ENCODE data around the gene DNMT3L. TPM values are rescaled to one million over a fixed set of nuclear protein-coding genes. Genes with fewer than 3 reads are reported as not detected.
"Not testable (repeated sequence)": the region's sequence is repeated elsewhere in the genome, so short reads cannot be mapped to it uniquely, and the experiment has no call there.

The DNMT3L gene
- total and polyA plus RNA-seq, 4 donors: 0.18 to 0.99 (median 0.25) TPM; not detected in 1

GRCh38 chr21:44283948-44284347, 22.3 kb upstream of the DNMT3L start:
- no peaks in the 10 kb centered on the region for H3K9me3 ChIP-seq (ENCODE audit: control insufficient read depth in 4 of 4, low read length in 3 of 4)
- DNase-seq (ENCODE audit: low spot score): no peak
- WGBS: 78% methylated on average over 11 of the region's 11 CpGs

GRCh38 chr21:44283211-44283785, 21.6 kb upstream of the DNMT3L start:
- not testable (repeated sequence) for H3K9ac ChIP-seq (ENCODE audit: low read depth in 1 of 2, low read length in 2 of 2); DNase-seq (ENCODE audit: low spot score); H3K27me3 ChIP-seq (ENCODE audit: control insufficient read depth in 4 of 4, insufficient read depth in 4 of 4, low read length in 3 of 4); H3K4me1 ChIP-seq (ENCODE audit: control insufficient read depth in 4 of 4, insufficient read depth in 4 of 4, low read length in 3 of 4); H3K9me3 ChIP-seq (ENCODE audit: control insufficient read depth in 4 of 4, low read length in 3 of 4); H3K4me3 ChIP-seq (ENCODE audit: low read depth in 1 of 3, low read length in 3 of 3); H3K36me3 ChIP-seq (ENCODE audit: control insufficient read depth in 4 of 4, insufficient read depth in 3 of 4, low read depth in 1 of 4, low read length in 3 of 4); H3K27ac ChIP-seq (ENCODE audit: low read depth in 1 of 2, low read length in 2 of 2)
- 84% methylated on average over 11 of the region's 11 CpGs for WGBS

More at GRCh38 chr21:44283948-44284347, 22.3 kb upstream of the DNMT3L start:
- Histone ChIP-seq H3K36me3 (ENCODE audit: control insufficient read depth in 4 of 4, insufficient read depth in 3 of 4, low read depth in 1 of 4, low read length in 3 of 4) (no peaks in the 10 kb centered on the region), H3K27me3 (ENCODE audit: control insufficient read depth in 4 of 4, insufficient read depth in 4 of 4, low read length in 3 of 4) (no peaks in the 10 kb centered on the region), H3K4me3 (ENCODE audit: low read depth in 1 of 3, low read length in 3 of 3) (no peak overlapping the region), H3K27ac (ENCODE audit: low read depth in 1 of 2, low read length in 2 of 2) (no peak overlapping the region), H3K9ac (ENCODE audit: low read depth in 1 of 2, low read length in 2 of 2) (no peak overlapping the region), H3K4me1 (ENCODE audit: control insufficient read depth in 4 of 4, insufficient read depth in 4 of 4, low read length in 3 of 4) (no peaks in the 10 kb centered on the region)
- TF ChIP-seq CTCF (IDR thresholded peaks at IDR 0.05; ENCODE audit: low read depth, low read length, missing input control) (no peak), MAX (IDR thresholded peaks at IDR 0.05) (no peak), HNF4G (IDR thresholded peaks at IDR 0.05) (no peak), NR2F2 (IDR thresholded peaks at IDR 0.05) (no peak), ZBTB33 (IDR thresholded peaks at IDR 0.05) (no peak), RXRA (IDR thresholded peaks at IDR 0.05) (no peak), ATF3 (IDR thresholded peaks at IDR 0.05) (no peak)
- TF ChIP-seq, protein P1, sequence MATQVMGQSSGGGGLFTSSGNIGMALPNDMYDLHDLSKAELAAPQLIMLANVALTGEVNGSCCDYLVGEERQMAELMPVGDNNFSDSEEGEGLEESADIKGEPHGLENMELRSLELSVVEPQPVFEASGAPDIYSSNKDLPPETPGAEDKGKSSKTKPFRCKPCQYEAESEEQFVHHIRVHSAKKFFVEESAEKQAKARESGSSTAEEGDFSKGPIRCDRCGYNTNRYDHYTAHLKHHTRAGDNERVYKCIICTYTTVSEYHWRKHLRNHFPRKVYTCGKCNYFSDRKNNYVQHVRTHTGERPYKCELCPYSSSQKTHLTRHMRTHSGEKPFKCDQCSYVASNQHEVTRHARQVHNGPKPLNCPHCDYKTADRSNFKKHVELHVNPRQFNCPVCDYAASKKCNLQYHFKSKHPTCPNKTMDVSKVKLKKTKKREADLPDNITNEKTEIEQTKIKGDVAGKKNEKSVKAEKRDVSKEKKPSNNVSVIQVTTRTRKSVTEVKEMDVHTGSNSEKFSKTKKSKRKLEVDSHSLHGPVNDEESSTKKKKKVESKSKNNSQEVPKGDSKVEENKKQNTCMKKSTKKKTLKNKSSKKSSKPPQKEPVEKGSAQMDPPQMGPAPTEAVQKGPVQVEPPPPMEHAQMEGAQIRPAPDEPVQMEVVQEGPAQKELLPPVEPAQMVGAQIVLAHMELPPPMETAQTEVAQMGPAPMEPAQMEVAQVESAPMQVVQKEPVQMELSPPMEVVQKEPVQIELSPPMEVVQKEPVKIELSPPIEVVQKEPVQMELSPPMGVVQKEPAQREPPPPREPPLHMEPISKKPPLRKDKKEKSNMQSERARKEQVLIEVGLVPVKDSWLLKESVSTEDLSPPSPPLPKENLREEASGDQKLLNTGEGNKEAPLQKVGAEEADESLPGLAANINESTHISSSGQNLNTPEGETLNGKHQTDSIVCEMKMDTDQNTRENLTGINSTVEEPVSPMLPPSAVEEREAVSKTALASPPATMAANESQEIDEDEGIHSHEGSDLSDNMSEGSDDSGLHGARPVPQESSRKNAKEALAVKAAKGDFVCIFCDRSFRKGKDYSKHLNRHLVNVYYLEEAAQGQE (IDR thresholded peaks at IDR 0.05): no peak

DNA sequence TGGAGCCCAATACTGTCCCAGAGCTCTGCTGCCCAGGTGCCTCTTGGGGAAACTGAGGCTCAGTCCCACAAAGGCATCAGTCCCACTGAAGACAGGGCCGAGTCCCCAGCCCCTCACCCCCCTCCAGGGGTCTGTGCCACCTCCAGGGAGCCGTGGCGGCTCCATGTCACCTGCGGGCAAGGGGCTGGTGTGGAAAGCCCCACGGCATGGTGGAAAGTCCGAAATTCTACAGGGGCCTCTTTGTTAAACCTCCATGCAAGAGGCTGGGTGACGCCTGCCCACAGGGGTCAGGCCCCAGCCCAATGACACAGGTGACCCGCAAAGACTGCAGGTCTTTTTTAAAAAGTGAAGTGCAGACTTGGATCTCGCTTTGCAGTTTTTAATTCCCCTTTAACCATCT, 20.7 kb upstream of the DNMT3L start:
- no peaks in the 10 kb centered on the region for H3K4me1 ChIP-seq (ENCODE audit: control insufficient read depth in 4 of 4, insufficient read depth in 4 of 4, low read length in 3 of 4)
- no peak overlapping the region for H3K9ac ChIP-seq (ENCODE audit: low read depth in 1 of 2, low read length in 2 of 2)
- H3K27ac ChIP-seq (ENCODE audit: low read depth in 1 of 2, low read length in 2 of 2): no peak overlapping the region
- no peak overlapping the region for H3K4me3 ChIP-seq (ENCODE audit: low read depth in 1 of 3, low read length in 3 of 3)
- no peaks in the 10 kb centered on the region for H3K9me3 ChIP-seq (ENCODE audit: control insufficient read depth in 4 of 4, low read length in 3 of 4)
- H3K27me3 ChIP-seq (ENCODE audit: control insufficient read depth in 4 of 4, insufficient read depth in 4 of 4, low read length in 3 of 4): no peaks in the 10 kb centered on the region
- 92% methylated on average over 9 of the region's 9 CpGs for WGBS
- no peaks in the 10 kb centered on the region for H3K36me3 ChIP-seq (ENCODE audit: control insufficient read depth in 4 of 4, insufficient read depth in 3 of 4, low read depth in 1 of 4, low read length in 3 of 4)
- DNase-seq (ENCODE audit: low spot score): no peak
- TF ChIP-seq FOXA2 (IDR thresholded peaks at IDR 0.05) (no peak), TAF1 (conservative IDR thresholded peaks at IDR 0.05) (no peak), GABPA (IDR thresholded peaks at IDR 0.05 in 1 of 2, conservative IDR thresholded peaks at IDR 0.05 in 1 of 2) (no peak), YY1 (IDR thresholded peaks at IDR 0.05) (no peak), ZBTB33 (IDR thresholded peaks at IDR 0.05) (no peak), FOXA1 (IDR thresholded peaks at IDR 0.05) (no peak), RXRA (IDR thresholded peaks at IDR 0.05) (no peak), RAD21 (IDR thresholded peaks at IDR 0.05) (no peak), ATF3 (IDR thresholded peaks at IDR 0.05) (no peak), JUND (IDR thresholded peaks at IDR 0.05) (no peak), NR2F2 (IDR thresholded peaks at IDR 0.05) (no peak), HNF4G (IDR thresholded peaks at IDR 0.05) (no peak), SP1 (IDR thresholded peaks at IDR 0.05) (no peak), EGR1 (IDR thresholded peaks at IDR 0.05; ENCODE audit: low read depth in 2 of 2) (no peak), HNF4A (conservative IDR thresholded peaks at IDR 0.05) (no peak)

All from liver (tissue), 9 donors.